DOHH2 (cell line): ENCODE results near the gene AP3D1.

Experiments
- EZH2phosphoT487 ChIP-seq: fragments of 200-600 bp; sonication (generic); IDR thresholded peaks from 2 replicates; pipeline ENCODE4 v1.6.1; 2017; ENCODE audit warnings: borderline replicate concordance, mild to moderate bottlenecking, antibody characterized with exemption, low read length, moderate library complexity, mixed read lengths
- TF ChIP-seq, protein P1 (sequence below): fragments of 200-600 bp; sonication (generic); IDR thresholded peaks from one replicate; pipeline ENCODE4 v1.5.1; 2014; ENCODE audit warnings: antibody characterized with exemption, mild to moderate bottlenecking, low read depth, low read length; ENCODE audit not compliant: poor library complexity, severe bottlenecking

GRCh38 chr19:2062389-2062729, 89.0 kb downstream of the AP3D1 start:
- TF ChIP-seq, protein P1, sequence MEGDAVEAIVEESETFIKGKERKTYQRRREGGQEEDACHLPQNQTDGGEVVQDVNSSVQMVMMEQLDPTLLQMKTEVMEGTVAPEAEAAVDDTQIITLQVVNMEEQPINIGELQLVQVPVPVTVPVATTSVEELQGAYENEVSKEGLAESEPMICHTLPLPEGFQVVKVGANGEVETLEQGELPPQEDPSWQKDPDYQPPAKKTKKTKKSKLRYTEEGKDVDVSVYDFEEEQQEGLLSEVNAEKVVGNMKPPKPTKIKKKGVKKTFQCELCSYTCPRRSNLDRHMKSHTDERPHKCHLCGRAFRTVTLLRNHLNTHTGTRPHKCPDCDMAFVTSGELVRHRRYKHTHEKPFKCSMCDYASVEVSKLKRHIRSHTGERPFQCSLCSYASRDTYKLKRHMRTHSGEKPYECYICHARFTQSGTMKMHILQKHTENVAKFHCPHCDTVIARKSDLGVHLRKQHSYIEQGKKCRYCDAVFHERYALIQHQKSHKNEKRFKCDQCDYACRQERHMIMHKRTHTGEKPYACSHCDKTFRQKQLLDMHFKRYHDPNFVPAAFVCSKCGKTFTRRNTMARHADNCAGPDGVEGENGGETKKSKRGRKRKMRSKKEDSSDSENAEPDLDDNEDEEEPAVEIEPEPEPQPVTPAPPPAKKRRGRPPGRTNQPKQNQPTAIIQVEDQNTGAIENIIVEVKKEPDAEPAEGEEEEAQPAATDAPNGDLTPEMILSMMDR, result no peak
- TF ChIP-seq EZH2phosphoT487, result no peak
